SH-SY5Y (cell line): ENCODE results near the gene DPYD.

ENCODE experiments used
- GATA2 ChIP-seq: IDR thresholded peaks from 2 replicates; pipeline ENCODE4 v1.6.1; 2011; ENCODE audit warnings: mild to moderate bottlenecking, low read depth, low read length
- GATA3 ChIP-seq: IDR thresholded peaks from 2 replicates; pipeline ENCODE4 v1.6.1; 2011; ENCODE audit warnings: low read depth, mild to moderate bottlenecking, low read length, moderate library complexity

DNA sequence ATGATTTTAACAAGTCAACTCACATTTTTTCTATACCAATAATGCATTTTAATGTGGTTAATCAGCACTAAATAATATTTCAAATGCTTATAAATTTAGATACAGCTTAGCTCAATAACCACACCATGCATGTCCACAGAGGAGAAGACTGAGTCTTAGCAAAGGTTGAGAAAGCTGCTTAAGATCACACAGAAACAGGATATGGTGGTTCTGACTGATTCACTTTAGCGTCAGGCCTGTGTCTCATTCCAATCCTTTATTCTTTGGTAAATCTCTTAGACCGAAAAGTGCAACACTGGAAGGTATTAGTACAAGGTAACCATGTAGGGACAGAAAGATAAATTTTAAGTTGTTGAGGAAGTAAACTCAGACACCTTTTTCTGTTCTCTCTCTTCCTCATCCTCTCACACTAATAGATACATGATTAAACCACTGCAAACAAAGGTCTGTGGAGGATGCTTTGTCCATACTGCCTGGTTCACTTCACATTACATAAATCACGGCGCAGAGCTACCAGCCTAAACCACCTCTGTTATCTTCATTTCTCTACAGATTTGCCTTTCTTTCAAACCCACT is 139.0 kb downstream of the DPYD start:
- TF ChIP-seq GATA3 (no peak), GATA2 (no peak)
